ENCODE measurements around the gene GHR. TPM values are rescaled to one million over a fixed set of nuclear protein-coding genes. Genes with fewer than 3 reads are reported as not detected.

The GHR gene
- polyA plus RNA-seq, 3 donors: not detected

DNA sequence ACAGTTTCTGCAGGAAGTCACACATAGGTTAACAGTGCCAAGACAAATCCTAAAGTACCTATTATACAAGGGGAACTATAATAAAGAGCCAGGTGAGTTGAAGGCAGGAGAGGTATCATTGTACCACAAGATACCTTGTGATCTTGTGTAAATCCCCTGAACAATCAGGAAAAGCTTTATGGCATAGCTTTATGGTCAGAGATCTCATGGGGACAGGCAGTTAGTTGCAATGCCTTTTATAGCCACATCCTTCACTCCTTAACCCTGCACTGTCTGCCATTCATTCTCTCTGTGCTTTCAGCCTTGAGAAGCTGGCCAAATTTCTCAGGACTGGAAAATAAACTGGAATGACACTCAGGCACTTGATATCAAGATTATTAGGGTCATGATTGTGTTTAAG is 97.0 kb downstream of the GHR start:
- no peaks in the 10 kb centered on the region for H3K36me3 Mint-ChIP-seq
- peaks cover 0 to 7% of the 10 kb centered on the region in 2 donors for H3K9me3 ChIP-seq (replicated peaks in 1 of 2; ENCODE audit: control insufficient read depth in 1 of 2, insufficient read depth in 1 of 2, low read length in 2 of 2)
- H4K20me1 ChIP-seq (ENCODE audit: insufficient read depth, low read length): no peaks in the 10 kb centered on the region
- peaks cover 0 to 1% (median 0%) of the 10 kb centered on the region in 3 donors for H3K27me3 Mint-ChIP-seq (ENCODE audit: low read depth in 3 of 3)
- H3K27me3 ChIP-seq (ENCODE audit: control insufficient read depth in 2 of 2, insufficient read depth in 2 of 2, low read length in 2 of 2): no peaks in the 10 kb centered on the region
- no peak overlapping the region for H2AFZ ChIP-seq (ENCODE audit: insufficient read depth, low read depth, low read length, poor library complexity, severe bottlenecking)
- no peaks in the 10 kb centered on the region for H3K79me2 ChIP-seq (ENCODE audit: insufficient read depth, low read length)
- H3K4me3 Mint-ChIP-seq: no peak overlapping the region
- no peaks in the 10 kb centered on the region for H3K36me3 ChIP-seq (replicated peaks in 1 of 2; ENCODE audit: control insufficient read depth in 1 of 2, insufficient read depth in 2 of 2, low read length in 2 of 2)
- no peaks in the 10 kb centered on the region for H3K4me1 ChIP-seq (ENCODE audit: control insufficient read depth in 1 of 2, insufficient read depth in 2 of 2, low read length in 2 of 2)
- no peak overlapping the region for H3K9ac ChIP-seq (ENCODE audit: insufficient read depth, low read length, poor library complexity, severe bottlenecking)
- intact Hi-C loops (cut with micrococcal nuclease): no loop called here
- no peak overlapping the region for H3K27ac Mint-ChIP-seq
- no peak for DNase-seq
- H3K4me1 Mint-ChIP-seq: peaks cover 4% of the 10 kb centered on the region
- no peak overlapping the region for H3K4me2 ChIP-seq (replicated peaks; ENCODE audit: extremely low read depth, low read length, poor library complexity, severe bottlenecking)
- peaks cover 0 to 10% (median 4%) of the 10 kb centered on the region in 7 donors for H3K9me3 Mint-ChIP-seq
- no peak overlapping the region for H3K27ac ChIP-seq (ENCODE audit: low read depth in 1 of 2, low read length in 2 of 2)
- H3K4me3 ChIP-seq (replicated peaks in 1 of 3; ENCODE audit: low read depth in 2 of 3, low read length in 3 of 3): no peak overlapping the region
- TF ChIP-seq, protein P1, sequence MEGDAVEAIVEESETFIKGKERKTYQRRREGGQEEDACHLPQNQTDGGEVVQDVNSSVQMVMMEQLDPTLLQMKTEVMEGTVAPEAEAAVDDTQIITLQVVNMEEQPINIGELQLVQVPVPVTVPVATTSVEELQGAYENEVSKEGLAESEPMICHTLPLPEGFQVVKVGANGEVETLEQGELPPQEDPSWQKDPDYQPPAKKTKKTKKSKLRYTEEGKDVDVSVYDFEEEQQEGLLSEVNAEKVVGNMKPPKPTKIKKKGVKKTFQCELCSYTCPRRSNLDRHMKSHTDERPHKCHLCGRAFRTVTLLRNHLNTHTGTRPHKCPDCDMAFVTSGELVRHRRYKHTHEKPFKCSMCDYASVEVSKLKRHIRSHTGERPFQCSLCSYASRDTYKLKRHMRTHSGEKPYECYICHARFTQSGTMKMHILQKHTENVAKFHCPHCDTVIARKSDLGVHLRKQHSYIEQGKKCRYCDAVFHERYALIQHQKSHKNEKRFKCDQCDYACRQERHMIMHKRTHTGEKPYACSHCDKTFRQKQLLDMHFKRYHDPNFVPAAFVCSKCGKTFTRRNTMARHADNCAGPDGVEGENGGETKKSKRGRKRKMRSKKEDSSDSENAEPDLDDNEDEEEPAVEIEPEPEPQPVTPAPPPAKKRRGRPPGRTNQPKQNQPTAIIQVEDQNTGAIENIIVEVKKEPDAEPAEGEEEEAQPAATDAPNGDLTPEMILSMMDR (IDR thresholded peaks at IDR 0.05): no peak

- H3K9me3 Mint-ChIP-seq: peaks cover 0 to 15% (median 4%) of the 10 kb centered on the region in 7 donors
- Histone ChIP-seq H3K4me1 (ENCODE audit: control insufficient read depth in 1 of 2, insufficient read depth in 2 of 2, low read length in 2 of 2) (no peaks in the 10 kb centered on the region), H3K27me3 (ENCODE audit: control insufficient read depth in 2 of 2, insufficient read depth in 2 of 2, low read length in 2 of 2) (no peaks in the 10 kb centered on the region), H2AFZ (ENCODE audit: insufficient read depth, low read depth, low read length, poor library complexity, severe bottlenecking) (no peak overlapping the region), H3K79me2 (ENCODE audit: insufficient read depth, low read length) (no peaks in the 10 kb centered on the region), H3K36me3 (replicated peaks in 1 of 2; ENCODE audit: control insufficient read depth in 1 of 2, insufficient read depth in 2 of 2, low read length in 2 of 2) (no peaks in the 10 kb centered on the region), H4K20me1 (ENCODE audit: insufficient read depth, low read length) (no peaks in the 10 kb centered on the region), H3K27ac (ENCODE audit: low read depth in 1 of 2, low read length in 2 of 2) (no peak overlapping the region), H3K9ac (ENCODE audit: insufficient read depth, low read length, poor library complexity, severe bottlenecking) (no peak overlapping the region), H3K9me3 (replicated peaks in 1 of 2; ENCODE audit: control insufficient read depth in 1 of 2, insufficient read depth in 1 of 2, low read length in 2 of 2) (peaks cover 0 to 7% of the 10 kb centered on the region in 2 donors), H3K4me2 (replicated peaks; ENCODE audit: extremely low read depth, low read length, poor library complexity, severe bottlenecking) (no peak overlapping the region), H3K4me3 (replicated peaks in 1 of 3; ENCODE audit: low read depth in 2 of 3, low read length in 3 of 3) (no peak overlapping the region)
- DNase-seq: no peak
- H3K27ac Mint-ChIP-seq: peak overlapping the region in 1 of 7 donors; percentile 10
- TF ChIP-seq, protein P1 (IDR thresholded peaks at IDR 0.05): no peak
- H3K4me1 Mint-ChIP-seq: peaks cover 4% of the 10 kb centered on the region
- intact Hi-C loops (cut with micrococcal nuclease): no loop called here
- WGBS (ENCODE audit: insufficient coverage): 93% methylated on average over 3 of the region's 4 CpGs
- H3K36me3 Mint-ChIP-seq: no peaks in the 10 kb centered on the region
- H3K4me3 Mint-ChIP-seq: no peak overlapping the region
- H3K27me3 Mint-ChIP-seq (ENCODE audit: low read depth in 3 of 3): peaks cover 0 to 1% (median 0%) of the 10 kb centered on the region in 3 donors
Observed at GRCh38 chr5:42520957-42521356, 97.7 kb downstream of the GHR start.
